ENCODE data around the gene PTPRM.
A peak's percentile ranks its signal among the peaks of the same experiment; 100 is the strongest.

PTPRM gene

GRCh38 chr18:7566567-7567473 is at the start of gene PTPRM:
Gene PTPRM, plus strand, starts transcription at chr18:7567316. Its CDS starts 503 bp downstream, at chr18:7567819.
- DNase-seq (ENCODE audit: low read depth in 2 of 2), result peak in 1 of 2 experiments; percentile 33

GRCh38 chr18:7517852-7518251 is 49.3 kb upstream of the PTPRM start:
- DNase-seq (ENCODE audit: low read depth in 2 of 2), result no peak

- no peak for DNase-seq (ENCODE audit: low read depth in 2 of 2)
Measured at GRCh38 chr18:7520200-7520785, 46.8 kb upstream of the PTPRM start.

GRCh38 chr18:7521226-7521856 is 45.8 kb upstream of the PTPRM start:
- no peak for DNase-seq (ENCODE audit: low read depth in 2 of 2)

GRCh38 chr18:7523772-7524171 is 43.3 kb upstream of the PTPRM start:
- no peak for DNase-seq (ENCODE audit: low read depth in 2 of 2)

GRCh38 chr18:7524786-7525185 is 42.3 kb upstream of the PTPRM start:
- DNase-seq (ENCODE audit: low read depth in 2 of 2), result no peak

- no peak for DNase-seq (ENCODE audit: low read depth in 2 of 2)
Measured at GRCh38 chr18:7532942-7533341, 34.2 kb upstream of the PTPRM start.

- DNase-seq (ENCODE audit: low read depth in 2 of 2), result no peak
Measured at GRCh38 chr18:7535436-7536205, 31.5 kb upstream of the PTPRM start.

- no peak for DNase-seq (ENCODE audit: low read depth in 2 of 2)
Measured at GRCh38 chr18:7537145-7537544, 30.0 kb upstream of the PTPRM start.

GRCh38 chr18:7541835-7542234 is 25.3 kb upstream of the PTPRM start:
- DNase-seq (ENCODE audit: low read depth in 2 of 2), result no peak

- DNase-seq (ENCODE audit: low read depth in 2 of 2), result no peak
Measured at GRCh38 chr18:7544686-7545085, 22.4 kb upstream of the PTPRM start.

GRCh38 chr18:7545734-7546133 is 21.4 kb upstream of the PTPRM start:
- DNase-seq (ENCODE audit: low read depth in 2 of 2), result no peak

GRCh38 chr18:7548221-7548620 is 18.9 kb upstream of the PTPRM start:
- DNase-seq (ENCODE audit: low read depth in 2 of 2), result no peak

GRCh38 chr18:7548721-7549120 is 18.4 kb upstream of the PTPRM start:
- DNase-seq (ENCODE audit: low read depth in 2 of 2), result no peak

- no peak for DNase-seq (ENCODE audit: low read depth in 2 of 2)
Measured at GRCh38 chr18:7557973-7558372, 9.1 kb upstream of the PTPRM start.

GRCh38 chr18:7558769-7559168 is 8.3 kb upstream of the PTPRM start:
- DNase-seq (ENCODE audit: low read depth in 2 of 2), result no peak

GRCh38 chr18:7559709-7560319 is 7.3 kb upstream of the PTPRM start:
- no peak for DNase-seq (ENCODE audit: low read depth in 2 of 2)

- DNase-seq (ENCODE audit: low read depth in 2 of 2), result no peak
Measured at GRCh38 chr18:7561909-7562460, 5.1 kb upstream of the PTPRM start.

- DNase-seq (ENCODE audit: low read depth in 2 of 2), result no peak
Measured at GRCh38 chr18:7562491-7562890, 4.6 kb upstream of the PTPRM start.

GRCh38 chr18:7565677-7566076 is 1.4 kb upstream of the PTPRM start:
- no peak for DNase-seq (ENCODE audit: low read depth in 2 of 2)

- no peak for DNase-seq (ENCODE audit: low read depth in 2 of 2)
Measured at GRCh38 chr18:7566244-7566566, 911 bp upstream of the PTPRM start.
